Cortex of kidney (tissue), 1 donor: Measurements from ENCODE around the gene CYP46A1.

ENCODE experiments used
- DNase-seq: peaks from one replicate; lab custom pipeline; 2025; lab: John Stamatoyannopoulos, UW

Gene CYP46A1

GRCh38 chr14:99729991-99730875 lies 46.1 kb downstream of the CYP46A1 start:
- no peak for DNase-seq

GRCh38 chr14:99730876-99731546 lies 46.9 kb downstream of the CYP46A1 start:
- DNase-seq = no peak

- no peak for DNase-seq
These were observed 47.7 kb downstream of the CYP46A1 start for GRCh38 chr14:99731547-99732435.

- no peak for DNase-seq
These were observed 48.5 kb downstream of the CYP46A1 start for GRCh38 chr14:99732436-99733210.

- no peak for DNase-seq
These were observed 49.1 kb downstream of the CYP46A1 start for GRCh38 chr14:99733211-99733539.

- DNase-seq = no peak
These were observed 49.7 kb downstream of the CYP46A1 start for GRCh38 chr14:99733540-99734405.

- DNase-seq = no peak
These were observed 50.4 kb downstream of the CYP46A1 start for GRCh38 chr14:99734406-99735051.

GRCh38 chr14:99735189-99736135 lies 51.4 kb downstream of the CYP46A1 start:
- no peak for DNase-seq

- DNase-seq = no peak
These were observed 52.7 kb downstream of the CYP46A1 start for GRCh38 chr14:99736603-99737371.

- no peak for DNase-seq
These were observed 53.4 kb downstream of the CYP46A1 start for GRCh38 chr14:99737451-99737951.

GRCh38 chr14:99737956-99738667 lies 54.0 kb downstream of the CYP46A1 start:
- no peak for DNase-seq

GRCh38 chr14:99740411-99740810 lies 56.3 kb downstream of the CYP46A1 start:
- DNase-seq = no peak

GRCh38 chr14:99741227-99741976 lies 57.3 kb downstream of the CYP46A1 start:
- DNase-seq = no peak

- no peak for DNase-seq
These were observed 58.0 kb downstream of the CYP46A1 start for GRCh38 chr14:99742074-99742473.

GRCh38 chr14:99742509-99743487 lies 58.7 kb downstream of the CYP46A1 start:
- no peak for DNase-seq
